Caco-2 (cell line): ENCODE measurements around the gene DIS3L2. TPM values are rescaled to one million over a fixed set of nuclear protein-coding genes. Genes with fewer than 3 reads are reported as not detected.
A peak's percentile ranks its signal among the peaks of the same experiment; 100 is the strongest.

Experiments used
- BruUV-seq: library from RNA; stranded (reverse); fragments of 400-500 nt; replicated peaks from 2 replicates; lab custom pipeline; 2021; lab: Mats Ljungman, UMichigan
- CTCF ChIA-PET: fragments of 300-600 bp; sonication (Branson Sonifier 250); formaldehyde crosslinking; loops from one replicate; lab custom pipeline; 2022; ENCODE audit warnings: antibody characterized with exemption; lab: Charles Lee
- POLR2A ChIA-PET: fragments of 300-600 bp; sonication (Branson Sonifier 250); formaldehyde crosslinking; loops from one replicate; lab custom pipeline; 2022; ENCODE audit warnings: antibody characterized with exemption; lab: Charles Lee
- DNase-seq, 2 experiments: peaks; one replicate each; pipeline versions ENCODE4 v3.0.0 to v3.0.0-alpha.2; 2020 to 2022
- H3K27me3 ChIP-seq: replicated peaks from 2 replicates; pipeline ENCODE4 v1.6.0; 2011; ENCODE audit warnings: low read length; ENCODE audit not compliant: control insufficient read depth, insufficient read depth
- H3K36me3 ChIP-seq: 2 replicates; pipeline ENCODE4 v1.5.1; 2011; ENCODE audit warnings: low read length; ENCODE audit not compliant: control insufficient read depth, insufficient read depth
- H3K4me1 ChIP-seq: fragments of 250-450 bp; sonication (Bioruptor Pico); 2 replicates; pipeline ENCODE4 v1.5.1; 2020; ENCODE audit warnings: mild to moderate bottlenecking
- H3K4me3 ChIP-seq: 2 replicates; pipeline ENCODE4 v1.5.1; 2011; ENCODE audit warnings: low read depth, mild to moderate bottlenecking, control low read depth, low read length
- H3K9me3 ChIP-seq: fragments of 250-450 bp; sonication (Bioruptor Pico); 2 replicates; pipeline ENCODE4 v1.5.1; 2020; ENCODE audit warnings: mild to moderate bottlenecking, moderate library complexity
- H3K27ac Mint-ChIP-seq: one replicate; pipeline ENCODE4 v1.8.0; 2022; ENCODE audit warnings: mixed read lengths; ENCODE audit not compliant: unreplicated experiment
- H3K27me3 Mint-ChIP-seq: one replicate; pipeline ENCODE4 v1.8.0; 2022; ENCODE audit warnings: mixed read lengths; ENCODE audit not compliant: insufficient read depth, unreplicated experiment
- H3K36me3 Mint-ChIP-seq: one replicate; pipeline ENCODE4 v1.8.0; 2022; ENCODE audit warnings: mild to moderate bottlenecking, mixed read lengths; ENCODE audit not compliant: insufficient read depth, unreplicated experiment
- H3K4me1 Mint-ChIP-seq: one replicate; pipeline ENCODE4 v1.8.0; 2022; ENCODE audit warnings: low read depth, mixed read lengths; ENCODE audit not compliant: unreplicated experiment
- H3K4me3 Mint-ChIP-seq: one replicate; pipeline ENCODE4 v1.8.0; 2022; ENCODE audit warnings: mild to moderate bottlenecking, moderate library complexity, mixed read lengths; ENCODE audit not compliant: unreplicated experiment
- H3K9me3 Mint-ChIP-seq: one replicate; pipeline ENCODE4 v1.8.0; 2022; ENCODE audit warnings: mixed read lengths; ENCODE audit not compliant: unreplicated experiment
- CTCF ChIP-seq, 2 experiments: fragments of 200-600 bp in 1 of 2; IDR thresholded peaks; 1 replicate in 1 of 2; 2 replicates in 1 of 2; pipeline versions ENCODE4 v1.5.1 to v1.8.0; 2011 to 2022; ENCODE audit warnings: antibody characterized with exemption in 1 of 2, control low read depth in 1 of 2, inconsistent platforms in 1 of 2, low read depth in 1 of 2, low read length in 1 of 2, mild to moderate bottlenecking in 1 of 2, moderate library complexity in 1 of 2; ENCODE audit not compliant: insufficient read depth in 1 of 2, severe bottlenecking in 1 of 2, unreplicated experiment in 1 of 2
- intact Hi-C: fragments of 100-400 bp; cut with micrococcal nuclease; formaldehyde crosslinking; loops from one replicate; pipeline ENCODE4 v1.10.0; 2022; ENCODE audit not compliant: unreplicated experiment
- total RNA-seq: library from RNA; stranded (reverse); gene quantifications from 2 replicates; pipeline ENCODE4 v1.2.3, GENCODE V29; 2022

DIS3L2 gene
- total RNA-seq, 1 experiment from 2014 or later, result 15.5 TPM

DNA sequence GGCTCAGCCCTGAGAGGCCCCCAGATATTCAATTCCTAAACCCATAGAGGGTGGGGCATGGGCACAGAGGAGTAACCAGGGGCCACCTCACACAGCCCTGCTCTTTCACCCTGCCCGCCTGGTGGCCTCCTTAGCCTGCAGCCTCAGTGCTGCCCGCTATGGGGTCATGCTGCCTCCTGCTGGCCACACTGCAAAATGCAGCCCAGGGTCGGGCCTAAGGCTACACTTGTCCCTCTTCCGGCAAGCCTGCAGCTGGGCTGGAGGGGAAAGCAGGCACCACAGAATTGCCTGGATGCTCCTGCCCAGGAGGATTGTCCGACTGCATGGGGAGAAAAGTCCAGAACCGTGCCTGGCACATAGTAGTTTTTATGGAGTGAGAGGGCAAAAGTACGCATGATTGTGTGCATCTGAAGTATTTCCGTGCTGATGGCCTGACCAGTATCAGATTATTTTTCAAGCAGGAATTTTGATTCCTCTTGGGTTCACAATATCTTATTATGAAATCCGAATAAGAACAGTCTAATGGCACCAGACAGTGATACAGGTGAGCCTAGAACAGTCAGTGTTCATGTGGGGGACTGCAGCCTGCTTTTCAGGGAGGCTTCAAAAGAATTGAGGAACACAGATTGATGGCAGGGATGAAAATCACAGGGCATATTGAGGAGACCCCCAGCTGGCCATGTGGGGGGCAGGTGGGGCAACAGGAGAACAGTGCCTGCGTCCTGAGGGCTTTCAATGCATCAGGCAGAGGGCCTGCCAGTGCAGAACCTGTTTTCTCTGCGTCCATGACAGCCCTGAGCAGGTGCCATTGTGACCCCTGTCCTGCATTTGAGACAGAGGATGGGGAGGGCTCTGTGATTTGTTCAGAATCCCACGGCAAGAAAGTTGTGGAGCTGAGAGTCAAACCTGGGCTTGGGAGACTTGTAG lies 365.9 kb downstream of the DIS3L2 start:
- intact Hi-C loops, result loop anchor here (1.0 to 5.0 kb wide), 3 partner anchors 185 to 421 kb away; partner anchors contain the start of gene NPPC
- DNase-seq, result peak; percentile 56 to 79
- no peaks in the 10 kb centered on the region for H3K27me3 Mint-ChIP-seq
- CTCF ChIA-PET, result no interaction called here
- peaks cover 7% of the 10 kb centered on the region for H3K4me1 ChIP-seq
- H3K36me3 Mint-ChIP-seq, result no peaks in the 10 kb centered on the region
- TF ChIP-seq CTCF (IDR thresholded peaks at IDR 0.05; ENCODE audit: insufficient read depth in 1 of 2, low read depth in 1 of 2, low read length in 1 of 2, severe bottlenecking in 1 of 2, unreplicated experiment in 1 of 2), result peak; percentile 59 to 68
- no peaks in the 10 kb centered on the region for H3K9me3 ChIP-seq
- H3K27ac Mint-ChIP-seq, result no peak overlapping the region
- POLR2A ChIA-PET, result no interaction called here
- no peaks in the 10 kb centered on the region for H3K4me1 Mint-ChIP-seq
- H3K36me3 ChIP-seq, result no peaks in the 10 kb centered on the region
- H3K4me3 ChIP-seq, result no peak overlapping the region
- H3K27me3 ChIP-seq, result no peaks in the 10 kb centered on the region
- H3K4me3 Mint-ChIP-seq, result no peak overlapping the region
- no TSS peak for BruUV-seq
- H3K9me3 Mint-ChIP-seq, result no peaks in the 10 kb centered on the region

DNA sequence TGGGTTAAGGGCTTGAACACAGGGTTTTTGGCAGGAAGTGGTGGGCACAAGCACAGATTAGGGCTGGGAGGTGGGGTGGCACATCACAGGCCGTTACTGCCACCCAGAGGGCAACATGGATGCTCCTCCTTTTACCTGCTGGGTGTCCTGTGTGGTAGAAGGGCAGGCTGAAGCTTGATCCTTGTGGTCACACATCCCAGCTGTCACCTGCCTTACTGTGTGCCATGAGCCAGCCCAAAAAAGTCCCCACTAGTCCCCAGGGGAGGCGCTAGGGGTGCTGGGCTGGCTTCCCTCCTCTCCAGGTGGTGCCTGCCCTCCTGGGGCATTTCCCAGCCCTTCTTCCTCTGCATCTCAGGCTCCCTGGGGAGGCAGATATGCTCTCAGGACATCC lies 366.5 kb downstream of the DIS3L2 start:
- Mint-ChIP-seq H3K4me1 (no peaks in the 10 kb centered on the region), H3K9me3 (no peaks in the 10 kb centered on the region), H3K27me3 (no peaks in the 10 kb centered on the region), H3K4me3 (no peak overlapping the region), H3K36me3 (no peaks in the 10 kb centered on the region), H3K27ac (no peak overlapping the region)
- BruUV-seq, result no TSS peak
- Histone ChIP-seq H3K27me3 (no peaks in the 10 kb centered on the region), H3K4me3 (no peak overlapping the region), H3K9me3 (no peaks in the 10 kb centered on the region), H3K36me3 (no peaks in the 10 kb centered on the region), H3K4me1 (peaks cover 7% of the 10 kb centered on the region)
- intact Hi-C loops, result loop anchor here (5.0 kb wide), 2 partner anchors 186 to 401 kb away; partner anchors contain the start of gene NPPC
- ChIA-PET CTCF (no interaction called here), POLR2A (no interaction called here)
- DNase-seq, result peak in 1 of 2 experiments; percentile 17
- TF ChIP-seq CTCF (IDR thresholded peaks at IDR 0.05; ENCODE audit: insufficient read depth in 1 of 2, low read depth in 1 of 2, low read length in 1 of 2, severe bottlenecking in 1 of 2, unreplicated experiment in 1 of 2), result no peak

GRCh38 chr2:232328516-232329460 lies 367.3 kb downstream of the DIS3L2 start:
- ChIA-PET CTCF (no interaction called here), POLR2A (no interaction called here)
- H3K27ac Mint-ChIP-seq, result no peak overlapping the region
- Histone ChIP-seq H3K4me3 (no peak overlapping the region), H3K9me3 (no peaks in the 10 kb centered on the region), H3K36me3 (no peaks in the 10 kb centered on the region), H3K27me3 (no peaks in the 10 kb centered on the region), H3K4me1 (peaks cover 7% of the 10 kb centered on the region)
- no TSS peak for BruUV-seq
- H3K27me3 Mint-ChIP-seq, result no peaks in the 10 kb centered on the region
- no peaks in the 10 kb centered on the region for H3K36me3 Mint-ChIP-seq
- TF ChIP-seq CTCF (IDR thresholded peaks at IDR 0.05; ENCODE audit: insufficient read depth in 1 of 2, low read depth in 1 of 2, low read length in 1 of 2, severe bottlenecking in 1 of 2, unreplicated experiment in 1 of 2), result no peak
- peak in 1 of 2 experiments; percentile 16 for DNase-seq
- no peaks in the 10 kb centered on the region for H3K4me1 Mint-ChIP-seq
- intact Hi-C loops, result loop anchor here (5.0 kb wide), 2 partner anchors 186 to 401 kb away; partner anchors contain the start of gene NPPC
- H3K9me3 Mint-ChIP-seq, result no peaks in the 10 kb centered on the region
- no peak overlapping the region for H3K4me3 Mint-ChIP-seq
